OCI-LY1 (cell line): ENCODE data around the gene INPPL1.

Experiments
- EZH2 ChIP-seq: fragments of 200-600 bp; sonication (generic), shearing (Covaris generic); IDR thresholded peaks from 2 replicates; pipeline ENCODE4 v1.8.0; 2017; ENCODE audit warnings: borderline replicate concordance, mixed run types, mild to moderate bottlenecking, antibody characterized with exemption, low read length, moderate library complexity, mixed read lengths
- TF ChIP-seq, protein P1 (sequence below): fragments of 200-600 bp; sonication (generic), shearing (Covaris generic); IDR thresholded peaks from 2 replicates; pipeline ENCODE4 v1.5.1; 2017; ENCODE audit warnings: mild to moderate bottlenecking, antibody characterized with exemption, low read length, moderate library complexity, mixed read lengths

DNA sequence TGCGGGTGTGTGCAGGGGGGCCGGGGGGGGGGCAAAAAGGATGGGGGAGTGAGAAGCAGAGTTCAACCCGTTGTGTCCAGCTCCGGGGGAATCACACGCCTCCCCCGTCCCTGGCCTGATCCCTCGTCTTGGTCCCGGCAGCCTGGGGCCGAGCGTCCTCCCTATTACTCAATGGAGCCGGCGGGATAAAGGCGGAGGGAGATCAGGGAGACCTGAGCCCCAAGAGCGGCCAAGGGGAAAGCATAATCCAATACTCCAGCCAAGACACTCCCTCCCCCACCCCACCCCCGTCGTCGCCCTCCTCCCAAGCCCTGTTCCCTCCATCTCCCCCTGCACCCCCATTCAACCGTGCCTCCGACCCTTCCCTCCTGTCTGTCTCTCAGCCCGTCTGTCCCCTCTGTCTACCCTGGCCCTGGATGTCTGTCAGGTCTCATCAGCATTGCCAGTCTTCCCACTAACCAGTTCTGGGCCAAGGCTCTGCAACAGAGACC, 16.8 kb downstream of the INPPL1 start:
- TF ChIP-seq, protein P1, sequence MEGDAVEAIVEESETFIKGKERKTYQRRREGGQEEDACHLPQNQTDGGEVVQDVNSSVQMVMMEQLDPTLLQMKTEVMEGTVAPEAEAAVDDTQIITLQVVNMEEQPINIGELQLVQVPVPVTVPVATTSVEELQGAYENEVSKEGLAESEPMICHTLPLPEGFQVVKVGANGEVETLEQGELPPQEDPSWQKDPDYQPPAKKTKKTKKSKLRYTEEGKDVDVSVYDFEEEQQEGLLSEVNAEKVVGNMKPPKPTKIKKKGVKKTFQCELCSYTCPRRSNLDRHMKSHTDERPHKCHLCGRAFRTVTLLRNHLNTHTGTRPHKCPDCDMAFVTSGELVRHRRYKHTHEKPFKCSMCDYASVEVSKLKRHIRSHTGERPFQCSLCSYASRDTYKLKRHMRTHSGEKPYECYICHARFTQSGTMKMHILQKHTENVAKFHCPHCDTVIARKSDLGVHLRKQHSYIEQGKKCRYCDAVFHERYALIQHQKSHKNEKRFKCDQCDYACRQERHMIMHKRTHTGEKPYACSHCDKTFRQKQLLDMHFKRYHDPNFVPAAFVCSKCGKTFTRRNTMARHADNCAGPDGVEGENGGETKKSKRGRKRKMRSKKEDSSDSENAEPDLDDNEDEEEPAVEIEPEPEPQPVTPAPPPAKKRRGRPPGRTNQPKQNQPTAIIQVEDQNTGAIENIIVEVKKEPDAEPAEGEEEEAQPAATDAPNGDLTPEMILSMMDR: no peak
- no peak for TF ChIP-seq EZH2
